Fibroblast of lung (primary cell): ENCODE data around the gene NBEA. TPM values are rescaled to one million over a fixed set of nuclear protein-coding genes. Genes with fewer than 3 reads are reported as not detected.

Experiments
- DNase-seq, 2 donors: peaks; one replicate each; pipeline versions ENCODE4 v3.0.0 to v3.0.0-alpha.2; 2010; ENCODE audit warnings: low read depth in 2 of 2
- H2AFZ ChIP-seq: 2 replicates; pipeline ENCODE4 v1.5.1; 2012; ENCODE audit warnings: low read length, control low read depth, inconsistent platforms
- H3K27ac ChIP-seq: 2 replicates; pipeline ENCODE4 v1.5.1; 2011; ENCODE audit warnings: low read length, control low read depth; ENCODE audit not compliant: insufficient read depth
- H3K27me3 ChIP-seq: 2 replicates; pipeline ENCODE4 v1.5.1; 2011; ENCODE audit warnings: mild to moderate bottlenecking, low read length; ENCODE audit not compliant: control insufficient read depth, insufficient read depth
- H3K36me3 ChIP-seq: 2 replicates; pipeline ENCODE4 v1.5.1; 2011; ENCODE audit warnings: low read length; ENCODE audit not compliant: control insufficient read depth, insufficient read depth
- H3K4me1 ChIP-seq: 2 replicates; pipeline ENCODE4 v1.5.1; 2011; ENCODE audit warnings: low read length; ENCODE audit not compliant: control insufficient read depth, insufficient read depth; ENCODE audit errors: extremely low read depth
- H3K4me2 ChIP-seq: 2 replicates; pipeline ENCODE4 v1.5.1; 2011; ENCODE audit warnings: low read length, control low read depth; ENCODE audit not compliant: insufficient read depth; ENCODE audit errors: extremely low read depth
- H3K4me3 ChIP-seq, 4 experiments: fragments of 200-600 bp in 1 of 4; sonication (generic) in 1 of 4; replicated peaks in 1 of 4; 2 replicates each; pipeline ENCODE4 v1.5.1; 2011 to 2016; ENCODE audit warnings: low read length in 4 of 4, low read depth in 3 of 4, mild to moderate bottlenecking in 3 of 4, control low read depth in 2 of 4, inconsistent platforms in 1 of 4, mixed read lengths in 1 of 4; ENCODE audit not compliant: insufficient read depth in 1 of 4; ENCODE audit errors: control extremely low read depth in 1 of 4
- H3K79me2 ChIP-seq: 2 replicates; pipeline ENCODE4 v1.5.1; 2012; ENCODE audit warnings: mild to moderate bottlenecking, low read length, inconsistent platforms; ENCODE audit not compliant: control insufficient read depth, insufficient read depth
- H3K9ac ChIP-seq: 2 replicates; pipeline ENCODE4 v1.5.1; 2011; ENCODE audit warnings: mild to moderate bottlenecking, low read length, control low read depth; ENCODE audit not compliant: insufficient read depth
- H3K9me3 ChIP-seq: 2 replicates; pipeline ENCODE4 v1.5.1; 2012; ENCODE audit warnings: low read depth, low read length; ENCODE audit not compliant: control insufficient read depth, insufficient read depth
- H4K20me1 ChIP-seq: 2 replicates; pipeline ENCODE4 v1.5.1; 2011; ENCODE audit warnings: low read length; ENCODE audit not compliant: control insufficient read depth, insufficient read depth; ENCODE audit errors: extremely low read depth
- CTCF ChIP-seq, 2 donors: IDR thresholded peaks in 1 of 2; conservative IDR thresholded peaks in 1 of 2; 1 replicate in 1 of 2; 2 replicates in 1 of 2; pipeline ENCODE4 v1.5.1; 2011 to 2012; ENCODE audit warnings: low read length in 2 of 2, control low read depth in 1 of 2, inconsistent platforms in 1 of 2, low read depth in 1 of 2, mild to moderate bottlenecking in 1 of 2
- EZH2 ChIP-seq: IDR thresholded peaks from 2 replicates; pipeline ENCODE4 v1.5.1; 2012; ENCODE audit warnings: low read length, control low read depth, mild to moderate bottlenecking; ENCODE audit errors: missing control alignments
- polyA plus RNA-seq, 2 donors: library from polyadenylated mRNA; depleted of rRNA in 1 of 2; stranded (reverse) in 1 of 2; unstranded in 1 of 2; fragments of >200 nt; gene quantifications; 2 replicates each; pipeline ENCODE4 v1.2.1, GENCODE V29; 2011 to 2012; ENCODE audit warnings: missing spikeins in 1 of 2
- total RNA-seq: library from RNA; depleted of rRNA; stranded (reverse); fragments of >200 nt; gene quantifications from 2 replicates; pipeline ENCODE4 v1.2.1, GENCODE V29; 2014

NBEA gene
- total and polyA plus RNA-seq, 2 donors (not counting 1 experiment from before 2014, with no cell fraction given): 3.6 to 7.8 TPM

- Histone ChIP-seq H3K4me2 (no peak overlapping the region), H3K9me3 (no peaks in the 10 kb centered on the region), H3K9ac (no peak overlapping the region), H3K36me3 (no peaks in the 10 kb centered on the region), H4K20me1 (no peaks in the 10 kb centered on the region), H3K4me1 (no peaks in the 10 kb centered on the region), H3K27me3 (no peaks in the 10 kb centered on the region), H3K27ac (no peak overlapping the region), H2AFZ (no peak overlapping the region), H3K79me2 (no peaks in the 10 kb centered on the region), H3K4me3 (no peak overlapping the region)
- DNase-seq: peak in 1 of 2 donors; percentile 37
- TF ChIP-seq EZH2 (no peak), CTCF (conservative IDR thresholded peaks at IDR 0.05 in 1 of 2, IDR thresholded peaks at IDR 0.05 in 1 of 2; ENCODE audit: low read depth in 1 of 2, low read length in 2 of 2) (no peak)
Measured at GRCh38 chr13:35136585-35136984, 194.5 kb downstream of the NBEA start.

GRCh38 chr13:35139591-35139990 lies 197.5 kb downstream of the NBEA start:
- no peak overlapping the region for H3K4me2 ChIP-seq
- no peak overlapping the region for H3K4me3 ChIP-seq
- no peaks in the 10 kb centered on the region for H3K4me1 ChIP-seq
- no peaks in the 10 kb centered on the region for H3K36me3 ChIP-seq
- H2AFZ ChIP-seq: no peak overlapping the region
- no peaks in the 10 kb centered on the region for H3K27me3 ChIP-seq
- H4K20me1 ChIP-seq: no peaks in the 10 kb centered on the region
- H3K9ac ChIP-seq: no peak overlapping the region
- no peaks in the 10 kb centered on the region for H3K9me3 ChIP-seq
- H3K27ac ChIP-seq: no peak overlapping the region
- TF ChIP-seq CTCF (conservative IDR thresholded peaks at IDR 0.05 in 1 of 2, IDR thresholded peaks at IDR 0.05 in 1 of 2; ENCODE audit: low read depth in 1 of 2, low read length in 2 of 2) (no peak), EZH2 (no peak)
- peak; percentile 22 to 54 for DNase-seq
- H3K79me2 ChIP-seq: no peaks in the 10 kb centered on the region

- no peak for TF ChIP-seq EZH2
- TF ChIP-seq CTCF (conservative IDR thresholded peaks at IDR 0.05 in 1 of 2, IDR thresholded peaks at IDR 0.05 in 1 of 2; ENCODE audit: low read depth in 1 of 2, low read length in 2 of 2): no peak
- Histone ChIP-seq H3K27me3 (no peaks in the 10 kb centered on the region), H3K9ac (no peak overlapping the region), H3K4me3 (no peak overlapping the region), H3K27ac (no peak overlapping the region), H4K20me1 (no peaks in the 10 kb centered on the region), H2AFZ (no peak overlapping the region), H3K36me3 (no peaks in the 10 kb centered on the region), H3K4me2 (no peak overlapping the region), H3K79me2 (no peaks in the 10 kb centered on the region), H3K4me1 (no peaks in the 10 kb centered on the region), H3K9me3 (no peaks in the 10 kb centered on the region)
- peak in 1 of 2 donors; percentile 60 for DNase-seq
Measured at GRCh38 chr13:35140321-35140720, 198.3 kb downstream of the NBEA start.
